ENCODE results near the gene TPK1.
"Not testable (repeated sequence)": the region's sequence is repeated elsewhere in the genome, so short reads cannot be mapped to it uniquely, and the experiment has no call there.

GRCh38 chr7:144800678-144801436 lies 35.0 kb downstream of the TPK1 start:
- TF ChIP-seq CTCF, POLR2A (IDR thresholded peaks at IDR 0.05): not testable (repeated sequence)

Data from uterus (tissue), 2 donors.